Cortex of kidney (tissue), 1 donor: ENCODE data around the gene ZDHHC14.

ENCODE experiments used
- DNase-seq: peaks from one replicate; lab custom pipeline; 2025; lab: John Stamatoyannopoulos, UW

ZDHHC14 gene

GRCh38 chr6:157534977-157535339 lies 154.0 kb downstream of the ZDHHC14 start:
- no peak for DNase-seq

- no peak for DNase-seq
These were observed 154.6 kb downstream of the ZDHHC14 start for GRCh38 chr6:157535340-157536222.

- no peak for DNase-seq
These were observed 155.2 kb downstream of the ZDHHC14 start for GRCh38 chr6:157536223-157536545.

- no peak for DNase-seq
These were observed 156.6 kb downstream of the ZDHHC14 start for GRCh38 chr6:157537556-157537955.

GRCh38 chr6:157538168-157538567 lies 157.2 kb downstream of the ZDHHC14 start:
- DNase-seq: no peak

- DNase-seq: no peak
These were observed 157.7 kb downstream of the ZDHHC14 start for GRCh38 chr6:157538698-157539097.

GRCh38 chr6:157539421-157539822 lies 158.4 kb downstream of the ZDHHC14 start:
- DNase-seq: no peak

- no peak for DNase-seq
These were observed 159.1 kb downstream of the ZDHHC14 start for GRCh38 chr6:157539900-157540752.

- no peak for DNase-seq
These were observed 160.8 kb downstream of the ZDHHC14 start for GRCh38 chr6:157541618-157542413.

GRCh38 chr6:157542414-157543160 lies 161.6 kb downstream of the ZDHHC14 start:
- DNase-seq: no peak

- no peak for DNase-seq
These were observed 165.3 kb downstream of the ZDHHC14 start for GRCh38 chr6:157546321-157546720.

- no peak for DNase-seq
These were observed 166.1 kb downstream of the ZDHHC14 start for GRCh38 chr6:157547112-157547511.

GRCh38 chr6:157548635-157549467 lies 167.9 kb downstream of the ZDHHC14 start:
- DNase-seq: no peak

GRCh38 chr6:157549468-157549745 lies 168.4 kb downstream of the ZDHHC14 start:
- DNase-seq: no peak

- DNase-seq: no peak
These were observed 169.4 kb downstream of the ZDHHC14 start for GRCh38 chr6:157550114-157550989.

- no peak for DNase-seq
These were observed 170.2 kb downstream of the ZDHHC14 start for GRCh38 chr6:157551041-157551832.

GRCh38 chr6:157552081-157552747 lies 171.2 kb downstream of the ZDHHC14 start:
- no peak for DNase-seq

GRCh38 chr6:157552820-157553485 lies 172.0 kb downstream of the ZDHHC14 start:
- no peak for DNase-seq
